ENCODE results near the gene HOOK2. TPM values are rescaled to one million over a fixed set of nuclear protein-coding genes. Genes with fewer than 3 reads are reported as not detected.

HOOK2 gene
- polyA plus RNA-seq, 1 donor from 2014 or later: 28.4 TPM

- TF ChIP-seq EP300 (conservative IDR thresholded peaks at IDR 0.05; ENCODE audit: poor library complexity, severe bottlenecking): peak; percentile 68
These were observed 38.1 kb downstream of the HOOK2 start, which contains the start of gene GET3 (continued) for GRCh38 chr19:12736995-12737834.

GRCh38 chr19:12733369-12734214, 41.8 kb downstream of the HOOK2 start:
- H3K9ac ChIP-seq (ENCODE audit: low read length): peak overlapping the region; percentile 97
- H3K9me3 ChIP-seq (ENCODE audit: low read length): no peaks in the 10 kb centered on the region
- peak overlapping the region; percentile 92 for H3K27ac ChIP-seq (ENCODE audit: low read length)
- peak overlapping the region; percentile 92 for H3K4me2 ChIP-seq (ENCODE audit: low read length)
- peaks cover 43% of the 10 kb centered on the region for H3K79me2 ChIP-seq (replicated peaks; ENCODE audit: insufficient read depth, low read length)
- no peaks in the 10 kb centered on the region for H3F3A ChIP-seq (ENCODE audit: insufficient read depth, low read length, poor library complexity, severe bottlenecking)
- no peaks in the 10 kb centered on the region for H3K9me2 ChIP-seq (ENCODE audit: insufficient read depth, low read length)
- H3K27me3 ChIP-seq (ENCODE audit: insufficient read depth, low read depth, low read length): no peaks in the 10 kb centered on the region
- H2AFZ ChIP-seq (ENCODE audit: low read depth, low read length): peak overlapping the region; percentile 85
- no peaks in the 10 kb centered on the region for H4K20me1 ChIP-seq (ENCODE audit: insufficient read depth)
- peak overlapping the region; percentile 97 for H3K4me3 ChIP-seq (ENCODE audit: low read length)
- no peaks in the 10 kb centered on the region for H3K36me3 ChIP-seq (ENCODE audit: insufficient read depth, low read length)
- peak; percentile 59 for TF ChIP-seq CTCF (IDR thresholded peaks at IDR 0.05; ENCODE audit: poor library complexity, severe bottlenecking)
- no peak for TF ChIP-seq SMC3 (conservative IDR thresholded peaks at IDR 0.05; ENCODE audit: poor library complexity)
- peak; percentile 23 for TF ChIP-seq MXI1 (conservative IDR thresholded peaks at IDR 0.05; ENCODE audit: poor library complexity, severe bottlenecking)

- Histone ChIP-seq H2AFZ (ENCODE audit: low read depth, low read length) (no peak overlapping the region), H3K4me3 (ENCODE audit: low read length) (no peak overlapping the region), H3K4me2 (ENCODE audit: low read length) (no peak overlapping the region), H3K9me3 (ENCODE audit: low read length) (no peaks in the 10 kb centered on the region), H4K20me1 (ENCODE audit: insufficient read depth) (no peaks in the 10 kb centered on the region), H3F3A (ENCODE audit: insufficient read depth, low read length, poor library complexity, severe bottlenecking) (no peaks in the 10 kb centered on the region), H3K27me3 (ENCODE audit: insufficient read depth, low read depth, low read length) (no peaks in the 10 kb centered on the region), H3K36me3 (ENCODE audit: insufficient read depth, low read length) (no peaks in the 10 kb centered on the region), H3K79me2 (replicated peaks; ENCODE audit: insufficient read depth, low read length) (peaks cover 31% of the 10 kb centered on the region), H3K9ac (ENCODE audit: low read length) (no peak overlapping the region), H3K27ac (ENCODE audit: low read length) (no peak overlapping the region), H3K9me2 (ENCODE audit: insufficient read depth, low read length) (no peaks in the 10 kb centered on the region)
- TF ChIP-seq REST (IDR thresholded peaks at IDR 0.05; ENCODE audit: borderline replicate concordance) (no peak), POLR2AphosphoS5 (IDR thresholded peaks at IDR 0.05) (no peak), RAD21 (conservative IDR thresholded peaks at IDR 0.05) (no peak), MXI1 (conservative IDR thresholded peaks at IDR 0.05; ENCODE audit: poor library complexity, severe bottlenecking) (no peak), CTCF (IDR thresholded peaks at IDR 0.05; ENCODE audit: poor library complexity, severe bottlenecking) (no peak), SMC3 (conservative IDR thresholded peaks at IDR 0.05; ENCODE audit: poor library complexity) (no peak), EP300 (conservative IDR thresholded peaks at IDR 0.05; ENCODE audit: poor library complexity, severe bottlenecking) (no peak), TAF1 (IDR thresholded peaks at IDR 0.05; ENCODE audit: low read depth) (no peak), EZH2 (IDR thresholded peaks at IDR 0.05; ENCODE audit: borderline replicate concordance, insufficient read depth, low read length, poor library complexity, severe bottlenecking) (no peak)
These were observed 44.0 kb downstream of the HOOK2 start for GRCh38 chr19:12731337-12731736.

Measured in neural cell (in vitro differentiated cells).